Esophagus (tissue), 2 donors: ENCODE results near the gene CNTFR. TPM values are rescaled to one million over a fixed set of nuclear protein-coding genes. Genes with fewer than 3 reads are reported as not detected.

Experiments used
- H3K27ac ChIP-seq, 2 donors: one replicate each; pipeline ENCODE4 v1.5.1; 2013; ENCODE audit warnings: low read depth in 2 of 2, mild to moderate bottlenecking in 2 of 2, inconsistent platforms in 1 of 2, low read length in 1 of 2, moderate library complexity in 1 of 2
- H3K27me3 ChIP-seq, 2 donors: one replicate each; pipeline ENCODE4 v1.6.1; 2013; ENCODE audit warnings: low read length in 2 of 2, control low read depth in 1 of 2, mild to moderate bottlenecking in 1 of 2; ENCODE audit not compliant: insufficient read depth in 2 of 2, control insufficient read depth in 1 of 2
- H3K36me3 ChIP-seq, 2 donors: one replicate each; pipeline ENCODE4 v1.6.1; 2013; ENCODE audit warnings: low read length in 1 of 2; ENCODE audit not compliant: control insufficient read depth in 2 of 2, insufficient read depth in 2 of 2
- H3K4me1 ChIP-seq, 2 donors: one replicate each; pipeline ENCODE4 v1.6.1; 2013; ENCODE audit warnings: low read length in 1 of 2; ENCODE audit not compliant: control insufficient read depth in 2 of 2, insufficient read depth in 2 of 2
- H3K4me3 ChIP-seq, 2 donors: one replicate each; pipeline ENCODE4 v1.5.1; 2013; ENCODE audit warnings: low read length in 2 of 2, mild to moderate bottlenecking in 2 of 2, low read depth in 1 of 2, moderate library complexity in 1 of 2
- H3K9me3 ChIP-seq, 2 donors: one replicate each; pipeline ENCODE4 v1.6.1; 2013; ENCODE audit warnings: mild to moderate bottlenecking in 2 of 2, low read depth in 1 of 2, low read length in 1 of 2, moderate library complexity in 1 of 2; ENCODE audit not compliant: control insufficient read depth in 2 of 2, insufficient read depth in 1 of 2
- WGBS, 2 donors: extraction: QIAGEN DNeasy Blood & Tissue Kit; methylation state at CpG; one replicate each; pipeline ENCODE4 v1.1.7; 2013; 5-methylcytosine and 5-hydroxymethylcytosine counted together
- polyA plus RNA-seq, 2 donors: library from polyadenylated mRNA; stranded (reverse); fragments of 200-250 nt; gene quantifications; one replicate each; pipeline ENCODE4 v1.2.3, GENCODE V29; 2013
- donor health status: healthy with polysubstance abuse.
- donor health status: Bipolar disorder and iron deficiency.

The CNTFR gene
- polyA plus RNA-seq, 2 donors = 0.22 to 0.54 TPM

GRCh38 chr9:34505370-34506120 is 84.0 kb downstream of the CNTFR start:
- no peaks in the 10 kb centered on the region for H3K9me3 ChIP-seq
- H3K4me1 ChIP-seq = peaks cover 3 to 4% of the 10 kb centered on the region in 2 donors
- H3K36me3 ChIP-seq = no peaks in the 10 kb centered on the region
- H3K27me3 ChIP-seq = no peaks in the 10 kb centered on the region
- H3K27ac ChIP-seq = no peak overlapping the region
- 81 to 90% methylated on average over 5 of the region's 5 CpGs for WGBS, 2 donors
- H3K4me3 ChIP-seq = no peak overlapping the region

DNA sequence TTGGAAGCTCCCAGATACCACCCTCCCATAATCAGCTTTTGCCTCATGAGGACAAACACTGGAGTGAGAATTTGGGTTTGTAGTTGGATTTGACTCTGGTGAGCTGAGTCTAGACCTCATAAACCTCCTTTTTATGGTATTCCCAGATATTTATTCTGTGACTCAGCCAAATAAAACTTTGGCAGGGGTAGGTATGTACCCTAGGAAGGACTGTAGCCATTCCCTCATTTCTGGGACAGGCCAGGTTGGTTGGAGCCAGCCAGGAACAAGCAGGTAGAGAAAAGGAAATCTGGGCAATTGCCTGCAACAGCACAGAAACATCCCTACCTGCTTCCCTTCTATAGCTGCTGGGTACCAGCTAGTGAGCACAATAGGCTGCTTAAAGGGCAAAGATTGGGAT is 86.1 kb downstream of the CNTFR start:
- Histone ChIP-seq H3K4me3 (no peak overlapping the region), H3K9me3 (no peaks in the 10 kb centered on the region), H3K36me3 (no peaks in the 10 kb centered on the region), H3K4me1 (peaks cover 3 to 4% of the 10 kb centered on the region in 2 donors), H3K27me3 (no peaks in the 10 kb centered on the region), H3K27ac (no peak overlapping the region)

GRCh38 chr9:34502891-34503290 is 86.6 kb downstream of the CNTFR start:
- no peak overlapping the region for H3K4me3 ChIP-seq
- WGBS, 2 donors = 50 to 56% methylated on average over 6 of the region's 6 CpGs
- no peaks in the 10 kb centered on the region for H3K27me3 ChIP-seq
- peaks cover 3 to 4% of the 10 kb centered on the region in 2 donors for H3K4me1 ChIP-seq
- no peaks in the 10 kb centered on the region for H3K36me3 ChIP-seq
- H3K27ac ChIP-seq = no peak overlapping the region
- H3K9me3 ChIP-seq = no peaks in the 10 kb centered on the region

- WGBS, 2 donors = 38 to 49% methylated on average over 10 of the region's 10 CpGs
- no peaks in the 10 kb centered on the region for H3K36me3 ChIP-seq
- H3K27ac ChIP-seq = no peak overlapping the region
- H3K4me3 ChIP-seq = no peak overlapping the region
- H3K4me1 ChIP-seq = peaks cover 3 to 4% of the 10 kb centered on the region in 2 donors
- no peaks in the 10 kb centered on the region for H3K27me3 ChIP-seq
- H3K9me3 ChIP-seq = no peaks in the 10 kb centered on the region
Observed at GRCh38 chr9:34502471-34502870, 87.1 kb downstream of the CNTFR start.

DNA sequence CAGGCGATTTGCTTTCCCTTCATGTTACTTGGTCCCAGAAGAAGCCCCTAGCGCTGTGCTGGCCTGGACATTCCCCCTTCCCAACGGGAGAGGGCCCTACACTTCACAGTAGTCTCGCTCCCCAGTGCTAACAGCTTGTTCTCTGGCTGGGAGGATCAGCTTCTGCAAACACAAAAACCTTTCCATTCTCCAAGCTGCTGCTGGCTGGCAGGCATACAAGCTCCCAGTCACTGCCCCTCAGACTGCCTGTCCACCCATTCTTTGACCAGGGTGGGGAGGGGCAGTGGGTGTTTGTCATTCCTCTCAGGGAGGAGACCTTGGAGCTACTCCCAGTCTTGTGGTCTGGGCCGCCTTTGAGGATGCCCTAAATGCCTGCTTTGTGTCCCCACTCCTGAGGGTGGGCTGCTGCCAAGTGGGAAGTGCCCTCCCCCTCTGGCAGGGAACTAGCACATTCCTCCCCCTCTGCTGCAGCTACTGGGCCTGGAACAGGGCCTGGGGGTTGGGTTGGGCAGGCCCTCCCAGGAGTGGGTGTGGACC is 87.6 kb downstream of the CNTFR start:
- WGBS, 2 donors = 17 to 24% methylated on average over 5 of the region's 5 CpGs
- H3K27ac ChIP-seq = no peak overlapping the region
- H3K9me3 ChIP-seq = no peaks in the 10 kb centered on the region
- no peak overlapping the region for H3K4me3 ChIP-seq
- H3K36me3 ChIP-seq = no peaks in the 10 kb centered on the region
- no peaks in the 10 kb centered on the region for H3K27me3 ChIP-seq
- H3K4me1 ChIP-seq = peaks cover 3 to 4% of the 10 kb centered on the region in 2 donors

Other genes with a start within 250 kb of the CNTFR start
- 1 to 10 TPM; 2.5 to 3.6 TPM for gene MYORG, start 212.8 kb downstream of the CNTFR start, polyA plus RNA-seq
- 1 to 10 TPM; 4.2 TPM for gene FAM219A, start 131.2 kb downstream of the CNTFR start, polyA plus RNA-seq
- not detected for gene DNAI1, start 130.9 kb downstream of the CNTFR start, polyA plus RNA-seq
- under 1 TPM; 0.31 to 0.39 TPM for gene ENHO, start 66.7 kb downstream of the CNTFR start, polyA plus RNA-seq
- 10 to 100 TPM; 23.0 to 32.2 TPM for gene RPP25L, start 22.4 kb upstream of the CNTFR start, polyA plus RNA-seq
- gene DCTN3, start 30.8 kb upstream of the CNTFR start, polyA plus RNA-seq = 100 to 1,000 TPM in 1 of 2 donors, 10 to 100 TPM in 1; 44.4 to 112 TPM
- gene ARID3C, start 39.3 kb upstream of the CNTFR start, polyA plus RNA-seq = not detected
- gene SIGMAR1, start 48.1 kb upstream of the CNTFR start, polyA plus RNA-seq = 10 to 100 TPM; 42.1 to 68.5 TPM
- gene GALT, start 57.0 kb upstream of the CNTFR start, polyA plus RNA-seq = 10 to 100 TPM; 16.6 to 27.3 TPM
- gene IL11RA, start 62.5 kb upstream of the CNTFR start, polyA plus RNA-seq = 10 to 100 TPM in 1 of 2 donors, 1 to 10 TPM in 1; 7.1 to 10.7 TPM
- under 1 TPM; 0.16 to 0.58 TPM for gene CCL27, start 72.9 kb upstream of the CNTFR start, polyA plus RNA-seq
- gene CCL19, start 101.6 kb upstream of the CNTFR start, polyA plus RNA-seq = 10 to 100 TPM in 1 of 2 donors, 1 to 10 TPM in 1; 2.2 to 10.5 TPM
- gene CCL21, start 120.4 kb upstream of the CNTFR start, polyA plus RNA-seq = 10 to 100 TPM; 13.2 to 50.9 TPM